ENCODE data around the gene MAP3K2.

Gene MAP3K2

GRCh38 chr2:127421871-127422558, 34.2 kb upstream of the MAP3K2 start:
- H3K79me2 ChIP-seq (ENCODE audit: insufficient read depth, low read length): no peaks in the 10 kb centered on the region
- no peaks in the 10 kb centered on the region for H3K27me3 ChIP-seq (ENCODE audit: insufficient read depth, low read length, poor library complexity, severe bottlenecking)
- H4K20me1 ChIP-seq (ENCODE audit: insufficient read depth, low read length, poor library complexity, severe bottlenecking): no peaks in the 10 kb centered on the region
- no peaks in the 10 kb centered on the region for H3K36me3 ChIP-seq (ENCODE audit: insufficient read depth, low read length)
- no peaks in the 10 kb centered on the region for H3F3A ChIP-seq (ENCODE audit: low read depth)
- no peak overlapping the region for H3K4me2 ChIP-seq (ENCODE audit: low read depth, low read length, poor library complexity, severe bottlenecking)
- no peak overlapping the region for H3K4me3 ChIP-seq (ENCODE audit: low read length, poor library complexity, severe bottlenecking)
- H3K9ac ChIP-seq (ENCODE audit: low read depth, low read length, poor library complexity, severe bottlenecking): no peak overlapping the region
- no peak overlapping the region for H2AFZ ChIP-seq (ENCODE audit: low read length)
- no peaks in the 10 kb centered on the region for H3K9me2 ChIP-seq (replicated peaks; ENCODE audit: low read depth, low read length)
- H3K9me3 ChIP-seq (ENCODE audit: insufficient read depth, low read depth, low read length): no peaks in the 10 kb centered on the region
- H3K4me1 ChIP-seq (ENCODE audit: insufficient read depth, low read length, poor library complexity, severe bottlenecking): no peaks in the 10 kb centered on the region
- no peak for TF ChIP-seq EZH2phosphoT487 (IDR thresholded peaks at IDR 0.05; ENCODE audit: borderline replicate concordance)
- TF ChIP-seq CTCF (conservative IDR thresholded peaks at IDR 0.05; ENCODE audit: low read length): no peak

- no peaks in the 10 kb centered on the region for H3K79me2 ChIP-seq (ENCODE audit: insufficient read depth, low read length)
- no peaks in the 10 kb centered on the region for H3K9me2 ChIP-seq (replicated peaks; ENCODE audit: low read depth, low read length)
- H3F3A ChIP-seq (ENCODE audit: low read depth): no peaks in the 10 kb centered on the region
- no peak overlapping the region for H3K4me2 ChIP-seq (ENCODE audit: low read depth, low read length, poor library complexity, severe bottlenecking)
- no peaks in the 10 kb centered on the region for H3K36me3 ChIP-seq (ENCODE audit: insufficient read depth, low read length)
- no peak overlapping the region for H3K4me3 ChIP-seq (ENCODE audit: low read length, poor library complexity, severe bottlenecking)
- no peaks in the 10 kb centered on the region for H3K9me3 ChIP-seq (ENCODE audit: insufficient read depth, low read depth, low read length)
- no peak overlapping the region for H3K9ac ChIP-seq (ENCODE audit: low read depth, low read length, poor library complexity, severe bottlenecking)
- no peak for TF ChIP-seq CTCF (conservative IDR thresholded peaks at IDR 0.05; ENCODE audit: low read length)
- no peak for TF ChIP-seq EZH2phosphoT487 (IDR thresholded peaks at IDR 0.05; ENCODE audit: borderline replicate concordance)
- peaks cover 5% of the 10 kb centered on the region for H3K4me1 ChIP-seq (ENCODE audit: insufficient read depth, low read length, poor library complexity, severe bottlenecking)
- H4K20me1 ChIP-seq (ENCODE audit: insufficient read depth, low read length, poor library complexity, severe bottlenecking): no peaks in the 10 kb centered on the region
- no peaks in the 10 kb centered on the region for H3K27me3 ChIP-seq (ENCODE audit: insufficient read depth, low read length, poor library complexity, severe bottlenecking)
- H2AFZ ChIP-seq (ENCODE audit: low read length): no peak overlapping the region
Measured at GRCh38 chr2:127421116-127421800, 33.5 kb upstream of the MAP3K2 start.

- H3K4me3 ChIP-seq (ENCODE audit: low read length, poor library complexity, severe bottlenecking): no peak overlapping the region
- no peak for TF ChIP-seq EZH2phosphoT487 (IDR thresholded peaks at IDR 0.05; ENCODE audit: borderline replicate concordance)
Measured at GRCh38 chr2:127420039-127420864, 32.5 kb upstream of the MAP3K2 start.

More at GRCh38 chr2:127420039-127420864, 32.5 kb upstream of the MAP3K2 start:
- no peaks in the 10 kb centered on the region for H3F3A ChIP-seq (ENCODE audit: low read depth)
- no peaks in the 10 kb centered on the region for H3K9me3 ChIP-seq (ENCODE audit: insufficient read depth, low read depth, low read length)
- no peaks in the 10 kb centered on the region for H3K27me3 ChIP-seq (ENCODE audit: insufficient read depth, low read length, poor library complexity, severe bottlenecking)
- H4K20me1 ChIP-seq (ENCODE audit: insufficient read depth, low read length, poor library complexity, severe bottlenecking): no peaks in the 10 kb centered on the region
- H3K4me2 ChIP-seq (ENCODE audit: low read depth, low read length, poor library complexity, severe bottlenecking): no peak overlapping the region
- H3K4me1 ChIP-seq (ENCODE audit: insufficient read depth, low read length, poor library complexity, severe bottlenecking): peaks cover 9% of the 10 kb centered on the region
- no peak overlapping the region for H3K9ac ChIP-seq (ENCODE audit: low read depth, low read length, poor library complexity, severe bottlenecking)
- no peaks in the 10 kb centered on the region for H3K9me2 ChIP-seq (replicated peaks; ENCODE audit: low read depth, low read length)
- H3K36me3 ChIP-seq (ENCODE audit: insufficient read depth, low read length): no peaks in the 10 kb centered on the region
- no peaks in the 10 kb centered on the region for H3K79me2 ChIP-seq (ENCODE audit: insufficient read depth, low read length)
- H2AFZ ChIP-seq (ENCODE audit: low read length): no peak overlapping the region

Measured in Loucy (cell line).